HL-60 (cell line): ENCODE data around the gene BLID.

ENCODE experiments used
- DNase-seq, 2 experiments: peaks; one replicate each; pipeline ENCODE4 v3.0.0-alpha.2; 2010 to 2020; ENCODE audit warnings: low read depth in 1 of 2, low spot score in 1 of 2
- H3K27ac ChIP-seq: fragments of 250-450 bp; sonication (Bioruptor Pico); replicated peaks from 2 replicates; pipeline ENCODE4 v1.5.1; 2020; ENCODE audit warnings: mild to moderate bottlenecking, moderate library complexity
- H3K27me3 ChIP-seq: fragments of 250-450 bp; sonication (Bioruptor Pico); 2 replicates; pipeline ENCODE4 v1.5.1; 2021; ENCODE audit warnings: mild to moderate bottlenecking, moderate library complexity; ENCODE audit not compliant: insufficient read depth, poor library complexity, severe bottlenecking
- H3K4me3 ChIP-seq: replicated peaks from 2 replicates; pipeline ENCODE4 v1.5.1; 2011; ENCODE audit warnings: mild to moderate bottlenecking, control low read depth, low read length; ENCODE audit not compliant: insufficient read depth
- CTCF ChIP-seq: IDR thresholded peaks from one replicate; pipeline ENCODE4 v1.5.1; 2011; ENCODE audit warnings: low read length, control low read depth, inconsistent platforms; ENCODE audit not compliant: insufficient read depth
- GABPA ChIP-seq: IDR thresholded peaks from 2 replicates; pipeline ENCODE4 v1.6.1; 2012; ENCODE audit warnings: low read depth
- POLR2AphosphoS5 ChIP-seq: IDR thresholded peaks from 2 replicates; pipeline ENCODE4 v1.6.1; 2012; ENCODE audit warnings: low read depth
- REST ChIP-seq: IDR thresholded peaks from 2 replicates; pipeline ENCODE4 v1.6.1; 2012; ENCODE audit warnings: low read depth; ENCODE audit not compliant: insufficient replicate concordance
- SPI1 ChIP-seq: IDR thresholded peaks from 2 replicates; pipeline ENCODE4 v1.6.1; 2012; ENCODE audit warnings: low read depth, mild to moderate bottlenecking, borderline replicate concordance

BLID gene

GRCh38 chr11:122154994-122155393 lies 39.0 kb upstream of the BLID start:
- Histone ChIP-seq H3K27me3 (peaks cover 8% of the 10 kb centered on the region), H3K27ac (no peak overlapping the region), H3K4me3 (no peak overlapping the region)
- no peak for TF ChIP-seq REST
- TF ChIP-seq POLR2AphosphoS5: no peak
- no peak for TF ChIP-seq GABPA
- no peak for TF ChIP-seq CTCF
- no peak for TF ChIP-seq SPI1
- DNase-seq: no peak

- TF ChIP-seq SPI1 (no peak), REST (no peak), POLR2AphosphoS5 (no peak), GABPA (no peak), CTCF (no peak)
- no peak overlapping the region for H3K4me3 ChIP-seq
- H3K27me3 ChIP-seq: peaks cover 8% of the 10 kb centered on the region
- DNase-seq: no peak
- H3K27ac ChIP-seq: no peak overlapping the region
Observed at GRCh38 chr11:122154227-122154626, 38.2 kb upstream of the BLID start.

DNA sequence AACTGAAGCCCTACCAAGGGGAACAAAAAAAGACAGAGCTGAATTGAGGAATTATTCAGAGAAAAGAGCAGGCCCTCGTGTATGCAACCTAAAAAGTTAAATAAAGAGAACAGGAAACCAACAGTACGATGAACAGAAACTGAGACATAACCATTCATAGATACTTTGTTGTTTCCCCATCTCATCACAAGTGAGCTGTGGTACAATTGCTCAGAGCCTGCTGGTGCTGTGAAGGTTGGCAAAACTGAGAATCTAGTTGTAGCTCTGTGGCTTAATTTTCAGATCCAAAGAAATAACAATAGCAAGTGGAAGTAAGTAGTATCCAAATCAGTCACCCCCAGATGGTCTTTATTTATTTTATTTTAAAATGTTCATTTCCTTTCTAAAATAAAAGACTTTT lies 37.7 kb upstream of the BLID start:
- no peak for DNase-seq
- Histone ChIP-seq H3K27me3 (peaks cover 8% of the 10 kb centered on the region), H3K27ac (no peak overlapping the region), H3K4me3 (no peak overlapping the region)
- TF ChIP-seq REST (no peak), POLR2AphosphoS5 (no peak), CTCF (no peak), SPI1 (no peak), GABPA (no peak)
